ENCODE results near the gene ANKRD31.

DNA sequence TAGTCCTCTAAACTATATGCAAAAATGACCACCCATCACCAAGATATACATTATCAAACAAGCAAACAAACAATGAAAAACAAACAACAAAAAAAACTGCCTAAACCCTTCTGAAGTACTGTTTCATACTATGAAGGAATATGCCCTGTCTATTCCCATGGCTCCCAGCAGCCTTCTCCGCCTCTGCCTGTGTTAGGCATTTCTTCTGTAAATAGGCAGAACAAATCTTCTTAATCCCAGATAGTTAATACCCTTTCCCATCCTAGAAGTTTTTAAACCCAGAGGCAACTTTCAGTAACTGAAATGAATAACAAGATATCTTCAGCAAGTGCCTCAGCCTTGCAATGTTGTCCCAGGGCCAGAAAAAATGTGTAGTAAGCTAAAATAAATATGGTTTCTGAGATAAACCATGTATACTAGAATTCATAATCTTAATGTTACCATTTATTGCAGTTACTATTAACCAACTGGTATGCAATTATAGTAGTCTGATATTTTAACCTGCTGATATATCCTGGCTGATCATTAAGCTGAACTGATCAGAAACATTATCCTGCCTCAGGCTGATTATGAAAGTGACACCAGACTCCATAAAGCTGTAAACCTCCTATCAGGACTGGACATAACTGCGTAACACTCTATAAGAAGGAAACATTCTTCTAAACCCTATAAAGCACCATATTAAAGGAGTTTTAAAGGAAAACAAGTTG lies 68.5 kb downstream of the ANKRD31 start:
- TF ChIP-seq, protein P1, sequence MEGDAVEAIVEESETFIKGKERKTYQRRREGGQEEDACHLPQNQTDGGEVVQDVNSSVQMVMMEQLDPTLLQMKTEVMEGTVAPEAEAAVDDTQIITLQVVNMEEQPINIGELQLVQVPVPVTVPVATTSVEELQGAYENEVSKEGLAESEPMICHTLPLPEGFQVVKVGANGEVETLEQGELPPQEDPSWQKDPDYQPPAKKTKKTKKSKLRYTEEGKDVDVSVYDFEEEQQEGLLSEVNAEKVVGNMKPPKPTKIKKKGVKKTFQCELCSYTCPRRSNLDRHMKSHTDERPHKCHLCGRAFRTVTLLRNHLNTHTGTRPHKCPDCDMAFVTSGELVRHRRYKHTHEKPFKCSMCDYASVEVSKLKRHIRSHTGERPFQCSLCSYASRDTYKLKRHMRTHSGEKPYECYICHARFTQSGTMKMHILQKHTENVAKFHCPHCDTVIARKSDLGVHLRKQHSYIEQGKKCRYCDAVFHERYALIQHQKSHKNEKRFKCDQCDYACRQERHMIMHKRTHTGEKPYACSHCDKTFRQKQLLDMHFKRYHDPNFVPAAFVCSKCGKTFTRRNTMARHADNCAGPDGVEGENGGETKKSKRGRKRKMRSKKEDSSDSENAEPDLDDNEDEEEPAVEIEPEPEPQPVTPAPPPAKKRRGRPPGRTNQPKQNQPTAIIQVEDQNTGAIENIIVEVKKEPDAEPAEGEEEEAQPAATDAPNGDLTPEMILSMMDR (IDR thresholded peaks at IDR 0.05), result no peak
- no peak for TF ChIP-seq POLR2A (IDR thresholded peaks at IDR 0.05)

All from adrenal gland (tissue), 5 donors.